ENCODE measurements around the gene MARCHF9.
"Not testable (repeated sequence)": the region's sequence is repeated elsewhere in the genome, so short reads cannot be mapped to it uniquely, and the experiment has no call there.

MARCHF9 gene

GRCh38 chr12:57772429-57773322, 17.8 kb downstream of the MARCHF9 start, which contains the start of gene EEF1AKMT3:
TSS of gene EEF1AKMT3 (plus strand) at chr12:57772614. CDS start at chr12:57772725, 111 bp downstream.
- DNase-seq, result no peak

GRCh38 chr12:57774634-57775033, 19.7 kb downstream of the MARCHF9 start:
- DNase-seq, result not testable (repeated sequence)

GRCh38 chr12:57775044-57775443, 20.1 kb downstream of the MARCHF9 start:
- no peak for DNase-seq

GRCh38 chr12:57775563-57776246, 20.8 kb downstream of the MARCHF9 start:
- DNase-seq, result no peak

GRCh38 chr12:57776247-57776587, 21.3 kb downstream of the MARCHF9 start:
- DNase-seq, result no peak

- no peak for DNase-seq
Observed at GRCh38 chr12:57777367-57777766, 22.5 kb downstream of the MARCHF9 start.

- DNase-seq, result no peak
Observed at GRCh38 chr12:57777911-57778310, 23.0 kb downstream of the MARCHF9 start.

- no peak for DNase-seq
Observed at GRCh38 chr12:57779736-57780135, 24.8 kb downstream of the MARCHF9 start.

GRCh38 chr12:57780284-57780897, 25.5 kb downstream of the MARCHF9 start:
- DNase-seq, result no peak

- DNase-seq, result peak; percentile 11
Observed at GRCh38 chr12:57781244-57781643, 26.3 kb downstream of the MARCHF9 start.

GRCh38 chr12:57781801-57782200, 26.9 kb downstream of the MARCHF9 start:
- DNase-seq, result no peak

GRCh38 chr12:57782243-57782607, 27.3 kb downstream of the MARCHF9 start:
- DNase-seq, result no peak

- DNase-seq, result peak; percentile 54
Observed at GRCh38 chr12:57782608-57783465, 27.9 kb downstream of the MARCHF9 start, which contains the start of gene TSFM. TSS of gene TSFM (plus strand) at chr12:57782787. CDS start at chr12:57782802, 15 bp downstream.

- no peak for DNase-seq
Observed at GRCh38 chr12:57783466-57783801, 28.5 kb downstream of the MARCHF9 start.

GRCh38 chr12:57783861-57784260, 29.0 kb downstream of the MARCHF9 start:
- no peak for DNase-seq

- DNase-seq, result no peak
Observed at GRCh38 chr12:57793920-57794319, 39.0 kb downstream of the MARCHF9 start.

- DNase-seq, result no peak
Observed at GRCh38 chr12:57795354-57795753, 40.5 kb downstream of the MARCHF9 start.

GRCh38 chr12:57796996-57797395, 42.1 kb downstream of the MARCHF9 start:
- DNase-seq, result no peak

GRCh38 chr12:57797933-57798332, 43.0 kb downstream of the MARCHF9 start:
- no peak for DNase-seq

GRCh38 chr12:57800965-57801364, 46.1 kb downstream of the MARCHF9 start:
- no peak for DNase-seq

GRCh38 chr12:57802607-57803006, 47.7 kb downstream of the MARCHF9 start:
- DNase-seq, result no peak

- no peak for DNase-seq
Observed at GRCh38 chr12:57803319-57803893, 48.5 kb downstream of the MARCHF9 start.

Measured in SIG-M5 (cell line).